HG03378 (cell line): ENCODE data around the gene NRP1.

Experiments
- ATAC-seq: cut with Tn5 transposase; IDR thresholded peaks from one replicate; pipeline ENCODE4 v1.9.1; 2021; ENCODE audit warnings: mild to moderate bottlenecking, moderate library complexity; ENCODE audit not compliant: unreplicated experiment

The NRP1 gene

GRCh38 chr10:33216661-33217427, 117.6 kb downstream of the NRP1 start:
- no peak for ATAC-seq

GRCh38 chr10:33215635-33216034, 118.8 kb downstream of the NRP1 start:
- no peak for ATAC-seq

GRCh38 chr10:33215154-33215553, 119.3 kb downstream of the NRP1 start:
- ATAC-seq: no peak

- ATAC-seq: no peak
Measured at GRCh38 chr10:33214174-33214573, 120.3 kb downstream of the NRP1 start.

- ATAC-seq: no peak
Measured at GRCh38 chr10:33212061-33212748, 122.3 kb downstream of the NRP1 start.

GRCh38 chr10:33211106-33211878, 123.2 kb downstream of the NRP1 start:
- ATAC-seq: no peak

GRCh38 chr10:33209802-33210201, 124.7 kb downstream of the NRP1 start:
- no peak for ATAC-seq

GRCh38 chr10:33208166-33208565, 126.3 kb downstream of the NRP1 start:
- no peak for ATAC-seq

- ATAC-seq: no peak
Measured at GRCh38 chr10:33204031-33204430, 130.4 kb downstream of the NRP1 start.

- no peak for ATAC-seq
Measured at GRCh38 chr10:33201971-33202370, 132.5 kb downstream of the NRP1 start.

GRCh38 chr10:33201056-33201780, 133.2 kb downstream of the NRP1 start:
- no peak for ATAC-seq

GRCh38 chr10:33199731-33200232, 134.7 kb downstream of the NRP1 start:
- ATAC-seq: no peak

GRCh38 chr10:33198610-33199009, 135.9 kb downstream of the NRP1 start:
- no peak for ATAC-seq

GRCh38 chr10:33196710-33197491, 137.6 kb downstream of the NRP1 start:
- no peak for ATAC-seq

- no peak for ATAC-seq
Measured at GRCh38 chr10:33196377-33196706, 138.1 kb downstream of the NRP1 start.

GRCh38 chr10:33195608-33196376, 138.7 kb downstream of the NRP1 start:
- ATAC-seq: no peak

- no peak for ATAC-seq
Measured at GRCh38 chr10:33193701-33194521, 140.6 kb downstream of the NRP1 start.

- peak; percentile 88 for ATAC-seq
Measured at GRCh38 chr10:33193057-33193700, 141.3 kb downstream of the NRP1 start.
